ENCODE measurements around the gene LDB2.

LDB2 gene

GRCh38 chr4:16717266-16717970, 181.0 kb downstream of the LDB2 start:
- Histone ChIP-seq H3K27ac (ENCODE audit: insufficient read depth, low read length, poor library complexity, severe bottlenecking) (no peak overlapping the region), H3K36me3 (ENCODE audit: control insufficient read depth, insufficient read depth, low read length) (no peaks in the 10 kb centered on the region), H3K4me3 (ENCODE audit: insufficient read depth, low read depth, low read length, poor library complexity, severe bottlenecking) (no peak overlapping the region), H3K27me3 (replicated peaks; ENCODE audit: control insufficient read depth, insufficient read depth, low read length, poor library complexity, severe bottlenecking) (no peaks in the 10 kb centered on the region), H3K4me1 (ENCODE audit: control insufficient read depth, insufficient read depth, low read length, poor library complexity, severe bottlenecking) (no peaks in the 10 kb centered on the region), H3K9me3 (ENCODE audit: control insufficient read depth, low read length) (no peaks in the 10 kb centered on the region)
- no peak for DNase-seq

GRCh38 chr4:16715482-16715881, 183.0 kb downstream of the LDB2 start:
- Histone ChIP-seq H3K4me1 (ENCODE audit: control insufficient read depth, insufficient read depth, low read length, poor library complexity, severe bottlenecking) (no peaks in the 10 kb centered on the region), H3K27me3 (replicated peaks; ENCODE audit: control insufficient read depth, insufficient read depth, low read length, poor library complexity, severe bottlenecking) (no peaks in the 10 kb centered on the region), H3K9me3 (ENCODE audit: control insufficient read depth, low read length) (no peaks in the 10 kb centered on the region), H3K4me3 (ENCODE audit: insufficient read depth, low read depth, low read length, poor library complexity, severe bottlenecking) (no peak overlapping the region), H3K36me3 (ENCODE audit: control insufficient read depth, insufficient read depth, low read length) (no peaks in the 10 kb centered on the region), H3K27ac (ENCODE audit: insufficient read depth, low read length, poor library complexity, severe bottlenecking) (no peak overlapping the region)
- no peak for DNase-seq

GRCh38 chr4:16714191-16714590, 184.3 kb downstream of the LDB2 start:
- Histone ChIP-seq H3K4me1 (ENCODE audit: control insufficient read depth, insufficient read depth, low read length, poor library complexity, severe bottlenecking) (no peaks in the 10 kb centered on the region), H3K36me3 (ENCODE audit: control insufficient read depth, insufficient read depth, low read length) (no peaks in the 10 kb centered on the region), H3K9me3 (ENCODE audit: control insufficient read depth, low read length) (no peaks in the 10 kb centered on the region), H3K27me3 (replicated peaks; ENCODE audit: control insufficient read depth, insufficient read depth, low read length, poor library complexity, severe bottlenecking) (no peaks in the 10 kb centered on the region), H3K4me3 (ENCODE audit: insufficient read depth, low read depth, low read length, poor library complexity, severe bottlenecking) (no peak overlapping the region), H3K27ac (ENCODE audit: insufficient read depth, low read length, poor library complexity, severe bottlenecking) (no peak overlapping the region)
- DNase-seq: no peak

- DNase-seq: no peak
These were observed 184.7 kb downstream of the LDB2 start for GRCh38 chr4:16713696-16714095.

GRCh38 chr4:16713271-16713670, 185.2 kb downstream of the LDB2 start:
- H3K9me3 ChIP-seq (ENCODE audit: control insufficient read depth, low read length): no peaks in the 10 kb centered on the region
- no peak for DNase-seq
- no peaks in the 10 kb centered on the region for H3K36me3 ChIP-seq (ENCODE audit: control insufficient read depth, insufficient read depth, low read length)
- no peaks in the 10 kb centered on the region for H3K27me3 ChIP-seq (replicated peaks; ENCODE audit: control insufficient read depth, insufficient read depth, low read length, poor library complexity, severe bottlenecking)
- H3K4me1 ChIP-seq (ENCODE audit: control insufficient read depth, insufficient read depth, low read length, poor library complexity, severe bottlenecking): no peaks in the 10 kb centered on the region
- H3K27ac ChIP-seq (ENCODE audit: insufficient read depth, low read length, poor library complexity, severe bottlenecking): no peak overlapping the region
- no peak overlapping the region for H3K4me3 ChIP-seq (ENCODE audit: insufficient read depth, low read depth, low read length, poor library complexity, severe bottlenecking)

More at GRCh38 chr4:16713696-16714095, 184.7 kb downstream of the LDB2 start:
- Histone ChIP-seq H3K4me1 (ENCODE audit: control insufficient read depth, insufficient read depth, low read length, poor library complexity, severe bottlenecking) (no peaks in the 10 kb centered on the region), H3K4me3 (ENCODE audit: insufficient read depth, low read depth, low read length, poor library complexity, severe bottlenecking) (no peak overlapping the region), H3K27ac (ENCODE audit: insufficient read depth, low read length, poor library complexity, severe bottlenecking) (no peak overlapping the region), H3K36me3 (ENCODE audit: control insufficient read depth, insufficient read depth, low read length) (no peaks in the 10 kb centered on the region), H3K9me3 (ENCODE audit: control insufficient read depth, low read length) (no peaks in the 10 kb centered on the region), H3K27me3 (replicated peaks; ENCODE audit: control insufficient read depth, insufficient read depth, low read length, poor library complexity, severe bottlenecking) (no peaks in the 10 kb centered on the region)

GRCh38 chr4:16710198-16710597, 188.2 kb downstream of the LDB2 start:
- Histone ChIP-seq H3K4me3 (ENCODE audit: insufficient read depth, low read depth, low read length, poor library complexity, severe bottlenecking) (no peak overlapping the region), H3K27ac (ENCODE audit: insufficient read depth, low read length, poor library complexity, severe bottlenecking) (no peak overlapping the region), H3K27me3 (replicated peaks; ENCODE audit: control insufficient read depth, insufficient read depth, low read length, poor library complexity, severe bottlenecking) (no peaks in the 10 kb centered on the region), H3K9me3 (ENCODE audit: control insufficient read depth, low read length) (no peaks in the 10 kb centered on the region), H3K4me1 (ENCODE audit: control insufficient read depth, insufficient read depth, low read length, poor library complexity, severe bottlenecking) (no peaks in the 10 kb centered on the region), H3K36me3 (ENCODE audit: control insufficient read depth, insufficient read depth, low read length) (no peaks in the 10 kb centered on the region)
- DNase-seq: no peak

GRCh38 chr4:16707874-16708273, 190.6 kb downstream of the LDB2 start:
- Histone ChIP-seq H3K4me3 (ENCODE audit: insufficient read depth, low read depth, low read length, poor library complexity, severe bottlenecking) (no peak overlapping the region), H3K4me1 (ENCODE audit: control insufficient read depth, insufficient read depth, low read length, poor library complexity, severe bottlenecking) (no peaks in the 10 kb centered on the region), H3K27ac (ENCODE audit: insufficient read depth, low read length, poor library complexity, severe bottlenecking) (no peak overlapping the region), H3K36me3 (ENCODE audit: control insufficient read depth, insufficient read depth, low read length) (no peaks in the 10 kb centered on the region), H3K9me3 (ENCODE audit: control insufficient read depth, low read length) (no peaks in the 10 kb centered on the region), H3K27me3 (replicated peaks; ENCODE audit: control insufficient read depth, insufficient read depth, low read length, poor library complexity, severe bottlenecking) (no peaks in the 10 kb centered on the region)
- no peak for DNase-seq

- no peak overlapping the region for H3K4me3 ChIP-seq (ENCODE audit: insufficient read depth, low read depth, low read length, poor library complexity, severe bottlenecking)
- H3K27me3 ChIP-seq (replicated peaks; ENCODE audit: control insufficient read depth, insufficient read depth, low read length, poor library complexity, severe bottlenecking): no peaks in the 10 kb centered on the region
- H3K36me3 ChIP-seq (ENCODE audit: control insufficient read depth, insufficient read depth, low read length): no peaks in the 10 kb centered on the region
- DNase-seq: no peak
- no peaks in the 10 kb centered on the region for H3K4me1 ChIP-seq (ENCODE audit: control insufficient read depth, insufficient read depth, low read length, poor library complexity, severe bottlenecking)
- no peak overlapping the region for H3K27ac ChIP-seq (ENCODE audit: insufficient read depth, low read length, poor library complexity, severe bottlenecking)
- no peaks in the 10 kb centered on the region for H3K9me3 ChIP-seq (ENCODE audit: control insufficient read depth, low read length)
These were observed 192.2 kb downstream of the LDB2 start for GRCh38 chr4:16706251-16706650.

- no peaks in the 10 kb centered on the region for H3K4me1 ChIP-seq (ENCODE audit: control insufficient read depth, insufficient read depth, low read length, poor library complexity, severe bottlenecking)
- H3K27ac ChIP-seq (ENCODE audit: insufficient read depth, low read length, poor library complexity, severe bottlenecking): no peak overlapping the region
- DNase-seq: no peak
- H3K4me3 ChIP-seq (ENCODE audit: insufficient read depth, low read depth, low read length, poor library complexity, severe bottlenecking): no peak overlapping the region
- no peaks in the 10 kb centered on the region for H3K36me3 ChIP-seq (ENCODE audit: control insufficient read depth, insufficient read depth, low read length)
- no peaks in the 10 kb centered on the region for H3K27me3 ChIP-seq (replicated peaks; ENCODE audit: control insufficient read depth, insufficient read depth, low read length, poor library complexity, severe bottlenecking)
- H3K9me3 ChIP-seq (ENCODE audit: control insufficient read depth, low read length): no peaks in the 10 kb centered on the region
These were observed 193.1 kb downstream of the LDB2 start for GRCh38 chr4:16705341-16705740.

GRCh38 chr4:16704489-16704888, 194.0 kb downstream of the LDB2 start:
- Histone ChIP-seq H3K27me3 (replicated peaks; ENCODE audit: control insufficient read depth, insufficient read depth, low read length, poor library complexity, severe bottlenecking) (no peaks in the 10 kb centered on the region), H3K4me3 (ENCODE audit: insufficient read depth, low read depth, low read length, poor library complexity, severe bottlenecking) (no peak overlapping the region), H3K36me3 (ENCODE audit: control insufficient read depth, insufficient read depth, low read length) (no peaks in the 10 kb centered on the region), H3K9me3 (ENCODE audit: control insufficient read depth, low read length) (no peaks in the 10 kb centered on the region), H3K4me1 (ENCODE audit: control insufficient read depth, insufficient read depth, low read length, poor library complexity, severe bottlenecking) (no peaks in the 10 kb centered on the region), H3K27ac (ENCODE audit: insufficient read depth, low read length, poor library complexity, severe bottlenecking) (no peak overlapping the region)
- DNase-seq: no peak
